Neuronal stem cell (in vitro differentiated cells): ENCODE results near the gene SIX5.

Source experiments
- DNase-seq: peaks from one replicate; pipeline ENCODE4 v3.0.0-alpha.2; 2013; ENCODE audit warnings: low spot score
- H2AFZ ChIP-seq: one replicate; pipeline ENCODE4 v1.6.1; 2013; ENCODE audit warnings: mild to moderate bottlenecking, low read length, inconsistent platforms
- H2AK5ac ChIP-seq: 2 replicates; pipeline ENCODE4 v1.6.1; 2013; ENCODE audit warnings: low read depth, mild to moderate bottlenecking, inconsistent platforms, low read length, moderate library complexity, mixed read lengths
- H2BK120ac ChIP-seq: 2 replicates; pipeline ENCODE4 v1.6.1; 2013; ENCODE audit warnings: low read depth, mild to moderate bottlenecking, inconsistent platforms, low read length, moderate library complexity, mixed read lengths
- H2BK12ac ChIP-seq: one replicate; pipeline ENCODE4 v1.6.1; 2013; ENCODE audit warnings: low read length, inconsistent platforms
- H2BK15ac ChIP-seq: 2 replicates; pipeline ENCODE4 v1.6.1; 2013; ENCODE audit warnings: mild to moderate bottlenecking, low read length, inconsistent platforms, mixed read lengths
- H2BK5ac ChIP-seq: one replicate; pipeline ENCODE4 v1.6.1; 2013; ENCODE audit warnings: inconsistent platforms, mild to moderate bottlenecking, low read length, moderate library complexity
- H3K14ac ChIP-seq: one replicate; pipeline ENCODE4 v1.6.1; 2013; ENCODE audit warnings: low read length, inconsistent platforms
- H3K18ac ChIP-seq: 2 replicates; pipeline ENCODE4 v1.6.1; 2013; ENCODE audit warnings: low read length, inconsistent platforms
- H3K23ac ChIP-seq: 2 replicates; pipeline ENCODE4 v1.6.1; 2013; ENCODE audit warnings: low read depth, mild to moderate bottlenecking, mixed read lengths, low read length, inconsistent platforms; ENCODE audit not compliant: poor library complexity
- H3K27ac ChIP-seq: replicated peaks from 3 replicates; pipeline ENCODE4 v1.5.1; 2013; ENCODE audit warnings: low read length, inconsistent platforms
- H3K27me3 ChIP-seq, 3 experiments: 2 replicates each; pipeline ENCODE4 v1.6.1; 2013; ENCODE audit warnings: low read length in 3 of 3, mild to moderate bottlenecking in 2 of 3, inconsistent platforms in 1 of 3, low read depth in 1 of 3, mixed read lengths in 1 of 3, moderate library complexity in 1 of 3; ENCODE audit not compliant: control insufficient read depth in 3 of 3, insufficient read depth in 3 of 3
- H3K36me3 ChIP-seq, 2 donors: replicated peaks in 1 of 2; 2 replicates each; pipeline ENCODE4 v1.6.1; 2013; ENCODE audit warnings: low read length in 2 of 2; ENCODE audit not compliant: control insufficient read depth in 2 of 2, insufficient read depth in 2 of 2
- H3K4ac ChIP-seq: 2 replicates; pipeline ENCODE4 v1.6.1; 2013; ENCODE audit warnings: inconsistent platforms, mild to moderate bottlenecking, low read length, moderate library complexity
- H3K4me1 ChIP-seq, 2 donors: 1 replicate in 1 of 2; 2 replicates in 1 of 2; pipeline ENCODE4 v1.6.1; 2013; ENCODE audit warnings: low read length in 2 of 2, low read depth in 1 of 2; ENCODE audit not compliant: control insufficient read depth in 2 of 2, insufficient read depth in 1 of 2
- H3K4me2 ChIP-seq: one replicate; pipeline ENCODE4 v1.6.1; 2013; ENCODE audit warnings: mild to moderate bottlenecking, low read length, inconsistent platforms; ENCODE audit not compliant: insufficient read depth, poor library complexity, severe bottlenecking
- H3K4me3 ChIP-seq, 2 donors: 2 replicates each; pipeline ENCODE4 v1.5.1; 2013; ENCODE audit warnings: low read length in 2 of 2, mild to moderate bottlenecking in 2 of 2, inconsistent platforms in 1 of 2, moderate library complexity in 1 of 2
- H3K79me1 ChIP-seq: one replicate; pipeline ENCODE4 v1.6.1; 2013; ENCODE audit warnings: low read depth, mild to moderate bottlenecking, inconsistent platforms, low read length, moderate library complexity
- H3K9ac ChIP-seq: one replicate; pipeline ENCODE4 v1.6.1; 2013; ENCODE audit warnings: mild to moderate bottlenecking, low read depth, low read length, inconsistent platforms; ENCODE audit not compliant: poor library complexity
- H3K9me3 ChIP-seq, 2 donors: replicated peaks in 1 of 2; 2 replicates each; pipeline versions ENCODE3 to v1.6.1; 2013; ENCODE audit warnings: low read length in 2 of 2, mild to moderate bottlenecking in 2 of 2, inconsistent platforms in 1 of 2, low read depth in 1 of 2, mixed read lengths in 1 of 2, moderate library complexity in 1 of 2; ENCODE audit not compliant: control insufficient read depth in 2 of 2, insufficient read depth in 1 of 2
- H4K8ac ChIP-seq: one replicate; pipeline ENCODE4 v1.6.1; 2013; ENCODE audit warnings: low read depth, mild to moderate bottlenecking, inconsistent platforms, low read length, moderate library complexity
- H4K91ac ChIP-seq: one replicate; pipeline ENCODE4 v1.6.1; 2013; ENCODE audit warnings: low read length, low read depth, mild to moderate bottlenecking, inconsistent platforms; ENCODE audit not compliant: poor library complexity
- WGBS, 2 donors: extraction: QIAGEN DNeasy Blood & Tissue Kit; methylation state at CpG; one replicate each; pipeline ENCODE4 v1.1.7; 2013; ENCODE audit warnings: missing lambda C conversion rate in 2 of 2, mixed read lengths in 1 of 2; ENCODE audit not compliant: insufficient read length in 2 of 2, insufficient replicate concordance in 1 of 2; ENCODE audit errors: extremely low coverage in 2 of 2; 5-methylcytosine and 5-hydroxymethylcytosine counted together

Gene SIX5

GRCh38 chr19:45804959-45805230, 35.8 kb upstream of the SIX5 start:
- Histone ChIP-seq H3K79me1 (no peaks in the 10 kb centered on the region), H3K18ac (no peak overlapping the region), H3K14ac (no peak overlapping the region), H4K8ac (no peak overlapping the region), H3K4me1 (peaks cover 0 to 3% of the 10 kb centered on the region in 2 donors), H3K4me3 (no peak overlapping the region), H3K4me2 (no peak overlapping the region), H3K27me3 (peaks cover 0 to 3% (median 0%) of the 10 kb centered on the region in 3 experiments), H2AFZ (no peak overlapping the region), H3K4ac (no peak overlapping the region), H3K9me3 (peaks cover 0 to 4% of the 10 kb centered on the region in 2 donors), H2BK15ac (no peak overlapping the region), H3K23ac (no peak overlapping the region), H3K36me3 (no peaks in the 10 kb centered on the region), H3K9ac (no peak overlapping the region), H4K91ac (no peak overlapping the region), H2BK5ac (no peak overlapping the region), H3K27ac (no peak overlapping the region), H2BK120ac (no peak overlapping the region), H2AK5ac (peak overlapping the region; percentile 83), H2BK12ac (no peak overlapping the region)
- DNase-seq: no peak
- no CpG with 5 or more reads among the region's 8 CpGs for WGBS, 2 donors

- H3K23ac ChIP-seq: peak overlapping the region; percentile 80
- H4K8ac ChIP-seq: no peak overlapping the region
- H3K36me3 ChIP-seq: no peaks in the 10 kb centered on the region
- no peak overlapping the region for H2BK5ac ChIP-seq
- no peak overlapping the region for H3K9ac ChIP-seq
- no peaks in the 10 kb centered on the region for H3K79me1 ChIP-seq
- no peak overlapping the region for H3K27ac ChIP-seq
- H2AFZ ChIP-seq: no peak overlapping the region
- no peak for DNase-seq
- WGBS, 2 donors: 97% methylated on average over 6 of the region's 57 CpGs; no CpG with 5 or more reads in 1 of the 2 donors
- H2BK12ac ChIP-seq: peak overlapping the region; percentile 84
- H2BK15ac ChIP-seq: peak overlapping the region; percentile 92
- peaks cover 0 to 3% (median 0%) of the 10 kb centered on the region in 3 experiments for H3K27me3 ChIP-seq
- H4K91ac ChIP-seq: peak overlapping the region; percentile 24
- peaks cover 0 to 3% of the 10 kb centered on the region in 2 donors for H3K4me1 ChIP-seq
- no peak overlapping the region for H3K4me2 ChIP-seq
- no peak overlapping the region for H2BK120ac ChIP-seq
- peak overlapping the region; percentile 83 for H2AK5ac ChIP-seq
- peak overlapping the region; percentile 65 for H3K18ac ChIP-seq
- peaks cover 0 to 4% of the 10 kb centered on the region in 2 donors for H3K9me3 ChIP-seq
- H3K14ac ChIP-seq: peak overlapping the region; percentile 71
- H3K4me3 ChIP-seq: no peak overlapping the region
- peak overlapping the region; percentile 84 for H3K4ac ChIP-seq
Measured at GRCh38 chr19:45804140-45804958, 35.3 kb upstream of the SIX5 start.

DNA sequence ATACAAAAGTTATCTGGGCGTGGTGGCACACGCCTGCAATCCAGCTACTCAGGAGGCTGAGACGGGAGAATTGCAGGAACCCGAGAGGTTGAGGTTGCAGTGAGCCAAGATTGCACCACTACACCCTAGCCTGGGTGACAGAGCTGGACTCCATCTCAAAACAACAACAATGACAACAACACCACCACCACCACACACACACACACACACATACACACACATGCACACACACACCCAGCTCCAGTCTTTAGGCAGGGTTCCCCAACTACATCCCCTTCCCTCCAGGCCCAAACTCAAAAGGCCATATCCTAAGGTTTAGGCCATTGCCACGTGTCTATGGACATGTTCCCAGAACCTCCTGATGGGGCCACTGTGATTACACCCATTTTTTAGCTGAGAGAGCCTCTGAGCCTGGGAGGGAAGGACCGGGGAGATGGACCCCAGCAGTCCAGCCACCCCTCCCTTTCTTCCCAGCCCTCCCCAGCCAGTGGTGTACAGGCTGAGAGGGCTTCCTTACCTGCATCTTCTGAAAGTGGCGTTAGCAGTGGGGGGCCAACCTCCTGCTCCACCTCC, 32.6 kb upstream of the SIX5 start:
- Histone ChIP-seq H3K4me2 (no peak overlapping the region), H3K9me3 (peaks cover 0 to 4% of the 10 kb centered on the region in 2 donors), H3K18ac (peak overlapping the region; percentile 59), H2AFZ (no peak overlapping the region), H3K4me1 (peaks cover 4 to 5% of the 10 kb centered on the region in 2 donors), H2BK15ac (peak overlapping the region; percentile 85), H3K79me1 (no peaks in the 10 kb centered on the region), H2BK120ac (peak overlapping the region; percentile 18), H3K27me3 (peaks cover 0 to 3% (median 0%) of the 10 kb centered on the region in 3 experiments), H2BK5ac (no peak overlapping the region), H3K9ac (peak overlapping the region; percentile 50), H3K14ac (peak overlapping the region; percentile 56), H4K8ac (no peak overlapping the region), H3K36me3 (no peaks in the 10 kb centered on the region), H3K27ac (no peak overlapping the region), H2BK12ac (peak overlapping the region; percentile 63), H3K4ac (no peak overlapping the region), H3K23ac (no peak overlapping the region), H3K4me3 (peak overlapping the region in 1 of 2 donors; percentile 5), H2AK5ac (peak overlapping the region; percentile 96), H4K91ac (no peak overlapping the region)
- no peak for DNase-seq
- WGBS, 2 donors: no CpG with 5 or more reads among the region's 7 CpGs

GRCh38 chr19:45800070-45800553, 31.1 kb upstream of the SIX5 start:
- Histone ChIP-seq H2BK120ac (peak overlapping the region; percentile 2), H3K27me3 (peaks cover 0 to 3% (median 0%) of the 10 kb centered on the region in 3 experiments), H3K9ac (peak overlapping the region; percentile 60), H3K23ac (peak overlapping the region; percentile 65), H2AK5ac (peak overlapping the region; percentile 84), H3K4ac (no peak overlapping the region), H2BK12ac (peak overlapping the region; percentile 84), H3K4me2 (no peak overlapping the region), H2AFZ (no peak overlapping the region), H3K14ac (peak overlapping the region; percentile 56), H4K8ac (peak overlapping the region; percentile 43), H4K91ac (no peak overlapping the region), H3K27ac (no peak overlapping the region), H3K4me3 (no peak overlapping the region), H3K9me3 (no peaks in the 10 kb centered on the region), H2BK15ac (no peak overlapping the region), H3K79me1 (no peaks in the 10 kb centered on the region), H3K4me1 (peaks cover 4 to 5% of the 10 kb centered on the region in 2 donors), H2BK5ac (no peak overlapping the region), H3K36me3 (no peaks in the 10 kb centered on the region), H3K18ac (peak overlapping the region; percentile 71)
- DNase-seq: no peak
- no CpG with 5 or more reads among the region's 8 CpGs for WGBS, 2 donors
